GM12864 (cell line): ENCODE measurements around the gene AP3B2.

Experiments
- DNase-seq: peaks from one replicate; pipeline ENCODE4 v3.0.0-alpha.2; 2011; ENCODE audit warnings: low read depth
- H3K4me3 ChIP-seq: 2 replicates; pipeline ENCODE4 v1.5.1; 2011; ENCODE audit warnings: mild to moderate bottlenecking, low read depth, low read length, control low read depth
- TF ChIP-seq, protein P1 (sequence below): IDR thresholded peaks from 2 replicates; pipeline ENCODE4 v1.5.1; 2011; ENCODE audit warnings: low read depth, mild to moderate bottlenecking, moderate library complexity, low read length, control low read depth, inconsistent platforms; ENCODE audit errors: missing control alignments

AP3B2 gene

DNA sequence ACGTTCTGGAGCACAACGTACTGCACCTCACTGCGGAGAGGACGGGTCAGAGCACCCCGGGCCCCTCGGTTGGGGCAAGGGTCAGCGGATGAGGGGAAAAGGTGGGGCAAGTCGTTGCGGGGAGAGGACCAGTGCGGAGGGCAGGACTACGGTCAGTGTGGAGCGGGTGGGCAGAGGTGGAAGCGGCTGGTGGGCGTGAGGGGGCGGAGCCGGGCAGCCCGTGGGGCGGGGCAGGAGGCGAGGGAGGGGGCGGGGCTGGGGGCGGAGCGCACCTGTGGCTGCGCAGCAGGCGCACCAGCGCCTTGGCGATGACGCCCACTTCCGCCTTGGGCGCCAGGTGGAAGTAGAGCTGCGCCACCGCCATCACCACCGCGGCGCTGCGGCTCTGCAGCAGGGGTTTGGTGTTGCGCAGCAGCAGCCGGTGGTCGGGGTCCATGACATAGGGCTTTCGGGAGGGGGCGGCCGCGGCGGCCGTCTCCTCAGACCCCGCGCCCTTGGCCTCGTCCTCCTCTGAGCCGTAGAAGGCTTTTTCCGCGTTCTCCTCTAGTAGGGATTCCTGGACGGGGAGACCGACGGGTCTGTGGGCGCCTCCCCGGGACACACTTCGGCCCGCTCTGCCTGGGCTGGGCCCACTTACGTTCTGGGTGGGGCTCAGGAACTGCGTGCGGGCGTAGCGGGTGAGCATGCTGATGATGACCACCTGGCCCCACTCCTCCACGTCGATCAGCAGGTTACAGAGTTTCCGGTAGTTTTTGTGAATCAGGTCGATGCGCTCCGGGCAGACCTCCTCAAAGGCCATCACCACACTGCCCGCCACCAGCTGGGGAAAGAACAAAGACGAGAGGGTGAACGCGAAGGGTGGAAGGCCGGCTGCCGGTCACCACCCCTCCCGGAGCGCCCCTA, 29.2 kb downstream of the AP3B2 start:
- DNase-seq = peak; percentile 50
- TF ChIP-seq, protein P1, sequence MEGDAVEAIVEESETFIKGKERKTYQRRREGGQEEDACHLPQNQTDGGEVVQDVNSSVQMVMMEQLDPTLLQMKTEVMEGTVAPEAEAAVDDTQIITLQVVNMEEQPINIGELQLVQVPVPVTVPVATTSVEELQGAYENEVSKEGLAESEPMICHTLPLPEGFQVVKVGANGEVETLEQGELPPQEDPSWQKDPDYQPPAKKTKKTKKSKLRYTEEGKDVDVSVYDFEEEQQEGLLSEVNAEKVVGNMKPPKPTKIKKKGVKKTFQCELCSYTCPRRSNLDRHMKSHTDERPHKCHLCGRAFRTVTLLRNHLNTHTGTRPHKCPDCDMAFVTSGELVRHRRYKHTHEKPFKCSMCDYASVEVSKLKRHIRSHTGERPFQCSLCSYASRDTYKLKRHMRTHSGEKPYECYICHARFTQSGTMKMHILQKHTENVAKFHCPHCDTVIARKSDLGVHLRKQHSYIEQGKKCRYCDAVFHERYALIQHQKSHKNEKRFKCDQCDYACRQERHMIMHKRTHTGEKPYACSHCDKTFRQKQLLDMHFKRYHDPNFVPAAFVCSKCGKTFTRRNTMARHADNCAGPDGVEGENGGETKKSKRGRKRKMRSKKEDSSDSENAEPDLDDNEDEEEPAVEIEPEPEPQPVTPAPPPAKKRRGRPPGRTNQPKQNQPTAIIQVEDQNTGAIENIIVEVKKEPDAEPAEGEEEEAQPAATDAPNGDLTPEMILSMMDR = peak; percentile 42
- peak overlapping the region; percentile 62 for H3K4me3 ChIP-seq

DNA sequence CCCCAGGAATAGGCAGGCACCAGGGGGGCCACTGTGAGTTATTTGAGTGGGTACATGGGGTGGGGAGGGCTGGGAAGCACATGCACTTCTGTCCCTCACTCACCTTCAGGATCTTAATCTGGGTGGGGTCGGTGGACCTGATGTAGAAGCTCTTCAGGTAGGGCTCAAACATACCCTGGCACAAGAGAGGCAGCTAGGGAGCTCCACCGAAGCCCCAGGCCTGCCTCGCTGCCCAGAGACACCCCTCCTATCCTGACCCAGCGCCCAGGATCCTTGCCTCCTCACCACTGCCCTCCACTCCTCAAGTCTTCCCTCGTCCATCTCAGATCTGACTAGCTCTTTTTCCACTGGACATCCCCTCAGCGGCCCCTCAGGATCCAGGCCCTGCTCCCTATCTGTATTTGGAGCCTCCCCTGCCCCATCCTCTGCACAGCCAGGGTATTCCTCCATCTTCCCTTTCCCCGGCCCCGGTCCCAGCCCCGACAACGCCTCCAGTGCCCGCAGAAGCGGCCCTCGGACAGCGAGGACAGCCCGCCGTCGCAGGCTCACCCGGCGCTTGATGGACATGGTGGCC, 30.0 kb downstream of the AP3B2 start:
- no peak for DNase-seq
- TF ChIP-seq, protein P1 = no peak
- peak overlapping the region; percentile 29; the same call in 1 of the 2 replicates for H3K4me3 ChIP-seq

DNA sequence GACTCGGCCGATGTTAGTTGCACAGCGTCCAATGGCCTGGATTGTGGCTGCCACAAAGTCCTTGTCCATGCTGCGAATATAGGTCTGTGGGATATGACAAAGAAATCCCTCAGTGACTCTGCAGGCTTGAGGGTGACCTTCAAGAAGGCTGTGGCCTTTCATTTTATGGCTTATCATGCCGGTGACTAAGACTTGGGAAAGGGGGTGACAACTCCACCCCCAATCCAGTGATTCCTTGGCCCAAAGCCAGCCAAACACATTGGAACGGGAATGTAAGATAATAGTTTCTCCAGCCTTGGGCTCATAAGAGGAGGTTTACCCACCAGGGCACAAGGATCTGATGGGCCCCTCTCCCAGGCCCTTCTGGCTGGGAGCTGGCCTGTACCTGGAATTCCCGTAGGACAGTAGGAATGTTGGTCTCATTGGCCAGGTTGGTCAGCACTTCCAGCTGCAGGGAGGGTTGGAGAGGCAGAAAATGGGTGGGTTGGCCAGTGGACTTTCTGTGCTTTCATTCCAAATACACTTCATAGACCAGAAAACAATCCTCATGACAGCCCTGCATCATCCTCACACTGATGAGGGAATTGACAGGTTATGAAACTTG, 31.9 kb downstream of the AP3B2 start:
- TF ChIP-seq, protein P1 = no peak
- no peak for DNase-seq
- no peak overlapping the region for H3K4me3 ChIP-seq

DNA sequence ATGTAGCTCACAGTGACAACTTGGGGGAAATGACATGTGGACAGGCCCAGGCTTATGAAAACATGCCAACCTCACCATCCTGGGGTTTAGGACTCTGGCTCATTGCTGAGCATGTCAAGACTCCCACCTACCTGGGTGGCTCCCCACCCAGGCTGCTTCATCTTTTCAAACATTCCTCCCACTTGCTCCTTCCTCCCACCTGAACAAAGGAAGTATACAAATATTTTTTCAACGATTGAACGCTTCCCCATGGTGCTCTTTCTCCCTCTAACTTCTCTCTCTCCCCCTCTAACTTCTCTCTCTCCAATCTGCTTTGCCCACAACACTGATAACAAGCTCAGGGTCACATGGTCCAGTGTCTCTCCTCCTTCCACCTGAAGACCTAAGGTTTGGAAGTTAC, 34.8 kb downstream of the AP3B2 start:
- TF ChIP-seq, protein P1 = no peak
- no peak for DNase-seq
- H3K4me3 ChIP-seq = no peak overlapping the region

DNA sequence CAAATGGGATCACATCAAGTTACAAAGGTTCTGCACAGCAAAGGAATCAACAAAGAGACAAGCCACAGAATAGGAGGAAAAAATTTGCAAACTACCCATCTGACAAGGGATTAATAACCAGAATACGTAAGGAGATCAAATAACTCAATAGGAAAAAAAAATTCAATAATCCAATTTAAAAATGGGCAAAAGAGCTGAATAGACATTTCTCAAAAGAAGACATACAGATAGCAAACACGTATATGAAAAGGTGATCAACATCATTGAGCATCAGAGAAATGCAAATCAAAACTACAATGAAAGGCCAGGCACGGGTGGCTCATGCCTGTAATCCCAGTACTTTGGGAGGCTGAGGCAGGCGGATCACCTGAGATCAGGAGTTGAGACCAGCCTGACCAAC, 39.0 kb downstream of the AP3B2 start:
- no peak overlapping the region for H3K4me3 ChIP-seq

DNA sequence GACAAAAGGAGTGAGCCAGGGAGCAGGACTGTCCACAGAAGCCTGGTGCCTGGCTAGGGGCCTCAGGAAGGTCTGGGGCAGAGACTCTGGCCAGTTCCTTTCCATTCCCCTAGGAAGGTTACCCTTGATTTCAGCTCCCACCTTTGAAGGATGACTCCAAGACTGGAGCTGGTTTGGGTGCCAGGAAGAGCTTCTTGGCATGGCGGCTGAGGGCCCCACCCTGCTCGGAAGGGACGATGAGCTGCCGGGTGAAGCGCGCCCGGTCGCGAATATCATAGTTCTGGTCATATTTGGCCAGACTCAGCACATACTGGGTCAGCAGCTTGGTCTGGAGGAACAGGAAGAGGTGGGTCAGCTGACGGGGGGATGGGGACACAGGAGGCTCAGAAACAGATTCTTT, 43.1 kb downstream of the AP3B2 start:
- DNase-seq = no peak
- H3K4me3 ChIP-seq = no peak overlapping the region
- TF ChIP-seq, protein P1 = no peak

More for the DNA sequence above, 39.0 kb downstream of the AP3B2 start:
- DNase-seq = no peak
- TF ChIP-seq, protein P1 = no peak
